Measurements from ENCODE around the gene NRCAM.

- TF ChIP-seq, protein P1, sequence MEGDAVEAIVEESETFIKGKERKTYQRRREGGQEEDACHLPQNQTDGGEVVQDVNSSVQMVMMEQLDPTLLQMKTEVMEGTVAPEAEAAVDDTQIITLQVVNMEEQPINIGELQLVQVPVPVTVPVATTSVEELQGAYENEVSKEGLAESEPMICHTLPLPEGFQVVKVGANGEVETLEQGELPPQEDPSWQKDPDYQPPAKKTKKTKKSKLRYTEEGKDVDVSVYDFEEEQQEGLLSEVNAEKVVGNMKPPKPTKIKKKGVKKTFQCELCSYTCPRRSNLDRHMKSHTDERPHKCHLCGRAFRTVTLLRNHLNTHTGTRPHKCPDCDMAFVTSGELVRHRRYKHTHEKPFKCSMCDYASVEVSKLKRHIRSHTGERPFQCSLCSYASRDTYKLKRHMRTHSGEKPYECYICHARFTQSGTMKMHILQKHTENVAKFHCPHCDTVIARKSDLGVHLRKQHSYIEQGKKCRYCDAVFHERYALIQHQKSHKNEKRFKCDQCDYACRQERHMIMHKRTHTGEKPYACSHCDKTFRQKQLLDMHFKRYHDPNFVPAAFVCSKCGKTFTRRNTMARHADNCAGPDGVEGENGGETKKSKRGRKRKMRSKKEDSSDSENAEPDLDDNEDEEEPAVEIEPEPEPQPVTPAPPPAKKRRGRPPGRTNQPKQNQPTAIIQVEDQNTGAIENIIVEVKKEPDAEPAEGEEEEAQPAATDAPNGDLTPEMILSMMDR (IDR thresholded peaks at IDR 0.05; ENCODE audit: low read length), result no peak
- no peak for TF ChIP-seq EZH2 (optimal IDR thresholded peaks at IDR 0.05; ENCODE audit: low read depth, low read length)
These were observed 24.1 kb upstream of the NRCAM start for GRCh38 chr7:108480311-108480710.

Data from MM.1S (cell line).